Measurements from ENCODE around the gene KLKB1.

The KLKB1 gene

GRCh38 chr4:186203406-186203805 is 23.9 kb upstream of the KLKB1 start:
- TF ChIP-seq CTCF (IDR thresholded peaks at IDR 0.05; ENCODE audit: control extremely low read depth, extremely low read depth, low read depth, missing control alignments) = no peak
- DNase-seq (ENCODE audit: extremely low spot score) = no peak
- ChIA-PET CTCF (interaction anchor here (1.3 kb wide), 1 partner anchor 12 kb away, joined by 5 read pairs; the partner anchor contains the start of gene CYP4V2), POLR2A (no interaction called here)

- DNase-seq (ENCODE audit: extremely low spot score) = no peak
- CTCF ChIA-PET = interaction anchor here (1.3 to 1.8 kb wide), 2 partner anchors 12 to 13 kb away, joined by 5 to 7 read pairs; partner anchors contain the start of gene CYP4V2
- no peak for TF ChIP-seq CTCF (IDR thresholded peaks at IDR 0.05; ENCODE audit: control extremely low read depth, extremely low read depth, low read depth, missing control alignments)
- POLR2A ChIA-PET = no interaction called here
These were observed 23.2 kb upstream of the KLKB1 start for GRCh38 chr4:186204103-186204559.

- ChIA-PET POLR2A (no interaction called here), CTCF (interaction anchor here (1.8 kb wide), 1 partner anchor 13 kb away, joined by 7 read pairs; the partner anchor contains the start of gene CYP4V2)
- DNase-seq (ENCODE audit: extremely low spot score) = no peak
- TF ChIP-seq CTCF (IDR thresholded peaks at IDR 0.05; ENCODE audit: control extremely low read depth, extremely low read depth, low read depth, missing control alignments) = no peak
These were observed 22.6 kb upstream of the KLKB1 start for GRCh38 chr4:186204686-186205085.

- CTCF ChIA-PET = interaction anchor here (1.8 kb wide), 1 partner anchor 13 kb away, joined by 7 read pairs; the partner anchor contains the start of gene CYP4V2
- no peak for TF ChIP-seq CTCF (IDR thresholded peaks at IDR 0.05; ENCODE audit: control extremely low read depth, extremely low read depth, low read depth, missing control alignments)
- DNase-seq (ENCODE audit: extremely low spot score) = no peak
- POLR2A ChIA-PET = no interaction called here
These were observed 22.2 kb upstream of the KLKB1 start for GRCh38 chr4:186205156-186205555.

GRCh38 chr4:186216465-186217024 is 10.8 kb upstream of the KLKB1 start:
- no peak for TF ChIP-seq CTCF (IDR thresholded peaks at IDR 0.05; ENCODE audit: control extremely low read depth, extremely low read depth, low read depth, missing control alignments)
- no peak for DNase-seq (ENCODE audit: extremely low spot score)
- POLR2A ChIA-PET = no interaction called here
- CTCF ChIA-PET = no interaction called here

- POLR2A ChIA-PET = no interaction called here
- TF ChIP-seq CTCF (IDR thresholded peaks at IDR 0.05; ENCODE audit: control extremely low read depth, extremely low read depth, low read depth, missing control alignments) = no peak
- CTCF ChIA-PET = no interaction called here
- no peak for DNase-seq (ENCODE audit: extremely low spot score)
These were observed 9.5 kb upstream of the KLKB1 start for GRCh38 chr4:186217733-186218293.

Measured in GM10248 (cell line).